IPS-NIHi11 (cell line): ENCODE results near the gene SUPT3H.
"Not testable (repeated sequence)": the region's sequence is repeated elsewhere in the genome, so short reads cannot be mapped to it uniquely, and the experiment has no call there.

Experiments used
- DNase-seq: peaks from one replicate; pipeline ENCODE4 v3.0.0; 2012; ENCODE audit warnings: mixed read lengths, low spot score

Gene SUPT3H

DNA sequence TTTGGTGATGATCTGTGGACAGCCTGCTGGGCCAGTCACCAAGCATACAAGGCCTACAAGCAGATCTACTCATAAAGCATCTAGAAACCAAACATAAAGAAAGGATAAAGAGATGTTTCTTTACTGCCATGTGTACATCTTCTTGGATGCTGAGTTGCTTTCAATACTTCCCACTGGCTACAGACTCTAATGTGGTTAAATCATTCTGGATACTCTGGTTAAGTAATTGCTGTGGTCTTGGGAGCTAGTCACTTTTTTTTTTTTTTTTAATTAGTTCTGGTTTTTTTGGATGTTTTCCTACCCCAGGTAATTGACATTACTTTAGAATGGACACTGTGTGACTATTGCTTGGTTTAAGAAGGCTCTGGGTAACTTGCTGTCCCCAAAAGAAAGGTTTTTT lies 265.0 kb downstream of the SUPT3H start:
- no peak for DNase-seq

DNA sequence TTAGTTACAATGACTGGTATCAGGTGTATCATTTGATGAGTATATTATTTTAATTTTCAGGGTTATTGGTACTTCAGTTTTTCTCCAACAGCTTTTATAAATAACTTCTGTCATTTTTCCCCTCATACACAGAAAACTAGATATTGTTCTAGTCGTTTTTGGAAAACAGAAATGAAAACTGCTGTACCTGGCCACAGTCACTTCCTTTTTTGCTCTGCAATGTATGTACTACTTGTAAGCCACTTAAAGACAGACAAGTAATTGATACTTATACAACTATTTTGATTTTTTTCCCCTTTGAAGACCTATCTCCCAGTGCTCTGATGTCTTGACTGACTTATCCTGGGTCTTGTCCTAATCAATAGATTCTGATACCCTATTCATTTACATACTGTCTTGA lies 268.2 kb downstream of the SUPT3H start:
- DNase-seq = no peak

DNA sequence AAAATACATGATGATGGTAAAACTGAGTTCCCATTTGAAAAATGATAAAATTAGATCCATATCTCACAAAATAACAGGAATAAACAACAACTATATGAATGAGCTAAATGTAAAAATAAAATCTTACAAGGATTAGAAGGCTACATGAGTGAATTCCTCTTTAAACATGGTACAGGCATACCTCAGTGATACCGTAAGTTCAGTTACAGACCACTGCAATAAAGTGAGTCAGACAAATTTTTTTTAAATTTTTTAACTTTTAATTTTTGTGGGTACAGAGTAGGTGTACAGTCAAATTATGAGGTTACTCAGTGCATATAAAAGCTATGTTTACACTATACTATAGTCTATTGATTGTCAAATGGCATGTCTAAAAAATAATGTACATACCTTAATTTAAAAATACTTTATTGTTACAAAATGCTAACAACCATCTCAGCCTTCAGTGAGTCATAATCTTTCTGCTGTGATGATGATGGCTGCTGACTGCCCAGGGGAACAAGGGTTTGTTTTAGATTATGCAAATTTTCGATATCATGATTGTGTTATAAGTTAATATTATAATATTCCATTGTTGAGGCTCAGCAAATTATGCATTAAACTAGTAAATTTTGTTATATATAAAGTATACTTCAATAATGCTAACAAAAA lies 272.4 kb downstream of the SUPT3H start:
- DNase-seq = no peak

DNA sequence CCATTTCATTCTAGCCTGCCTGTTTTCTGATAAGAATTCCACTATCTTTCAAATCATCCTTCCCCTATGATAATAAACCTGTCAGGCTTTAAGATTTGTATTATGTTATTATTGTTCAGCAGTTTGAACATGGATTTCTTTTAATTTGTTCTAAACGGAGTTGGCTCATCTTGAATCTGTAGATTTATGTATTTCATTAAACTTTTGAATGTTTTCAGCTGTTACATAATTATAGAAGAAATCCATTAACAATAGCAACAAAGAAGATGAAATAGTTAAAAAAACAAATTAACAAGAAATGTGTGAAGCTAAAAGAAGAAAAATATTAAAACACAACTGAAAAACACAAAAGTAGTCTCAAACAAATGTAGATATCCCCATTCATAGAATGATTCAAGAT lies 273.3 kb downstream of the SUPT3H start:
- DNase-seq = no peak

DNA sequence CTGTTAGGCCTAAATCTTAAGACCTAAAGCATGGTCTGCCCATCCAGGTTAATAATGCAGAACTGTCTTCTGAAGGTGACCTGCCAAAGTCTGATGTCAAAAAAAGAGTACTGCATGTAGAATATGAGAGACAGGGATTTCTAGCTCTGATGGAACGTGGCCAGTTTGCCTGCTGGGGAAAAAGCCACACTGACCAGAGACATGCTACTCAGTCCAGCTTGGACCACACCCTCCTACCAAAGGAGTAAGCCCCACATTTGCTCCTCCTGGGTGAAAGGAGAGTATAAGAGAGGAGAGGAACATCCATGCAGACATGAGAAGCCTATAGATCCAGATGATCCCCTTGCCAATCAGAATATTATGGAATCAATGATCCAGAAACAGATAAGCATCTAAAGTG lies 279.5 kb downstream of the SUPT3H start:
- DNase-seq = no peak

DNA sequence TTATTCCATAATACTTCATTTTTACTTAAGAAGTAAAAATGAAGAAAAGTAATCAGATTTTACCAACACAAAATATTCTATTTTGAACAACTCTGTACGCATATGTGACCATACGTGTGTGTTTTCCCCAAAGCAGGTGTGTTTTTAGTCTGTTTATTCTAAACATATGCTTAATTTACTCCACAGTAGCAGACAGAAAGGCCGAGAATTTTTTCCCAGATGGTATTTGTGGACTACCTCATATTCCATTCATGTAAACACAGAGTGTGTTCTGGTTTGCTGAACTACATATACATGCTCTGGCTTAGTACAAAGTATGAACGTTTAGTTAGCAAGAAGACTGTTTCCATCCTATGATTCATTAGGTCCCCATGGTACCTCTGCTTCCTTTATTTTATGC lies 282.9 kb downstream of the SUPT3H start:
- no peak for DNase-seq

DNA sequence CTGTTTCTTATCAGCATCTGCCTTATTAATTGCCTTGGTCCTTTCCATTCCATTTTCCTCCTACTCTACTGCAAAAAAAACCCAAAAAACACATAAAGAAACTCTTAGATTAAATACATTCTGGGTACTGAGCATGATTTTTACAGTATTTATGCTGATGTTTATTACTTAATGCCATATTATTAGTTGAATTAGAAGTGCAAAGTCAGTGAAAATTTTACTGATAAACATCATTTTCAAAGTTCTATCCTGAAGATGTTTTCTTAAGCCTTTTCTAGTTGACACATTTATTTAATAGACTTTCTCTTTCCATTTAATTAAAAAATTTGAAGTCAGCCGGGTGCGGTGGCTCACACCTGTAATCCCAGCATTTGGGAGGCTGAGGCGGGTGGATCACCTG lies 285.6 kb downstream of the SUPT3H start:
- no peak for DNase-seq

DNA sequence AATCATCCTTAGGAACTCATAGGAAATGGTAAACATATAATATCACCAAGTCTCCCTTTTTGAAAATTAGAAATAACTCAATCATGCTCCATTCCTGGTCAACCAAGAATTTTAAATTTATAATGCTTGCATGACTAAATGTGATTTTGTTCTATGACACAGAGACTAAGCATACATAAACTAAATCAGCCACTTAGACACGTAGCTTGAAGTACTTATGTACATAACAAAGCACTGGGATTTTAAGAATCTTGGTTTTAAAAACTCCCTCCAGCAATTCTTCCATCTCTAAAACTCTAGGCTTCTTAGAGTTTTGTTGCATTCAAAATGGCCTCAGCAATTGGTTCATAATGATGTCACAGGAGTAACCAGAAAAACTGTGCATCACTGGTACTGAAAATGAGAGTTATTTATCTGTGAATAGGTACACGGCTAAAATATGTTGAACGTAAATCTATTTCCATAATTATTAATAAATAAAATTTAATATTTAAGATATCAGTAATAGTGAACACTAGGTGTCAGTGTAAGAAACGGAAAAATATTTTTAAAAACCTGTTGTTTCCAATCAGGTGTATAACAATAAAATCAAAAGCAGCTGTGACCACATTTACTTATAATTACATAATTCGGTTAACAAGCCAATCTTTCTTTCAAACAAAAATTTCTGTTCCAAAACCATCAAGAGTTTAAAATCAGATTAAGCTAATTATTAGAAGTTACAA lies 291.2 kb downstream of the SUPT3H start:
- no peak for DNase-seq

DNA sequence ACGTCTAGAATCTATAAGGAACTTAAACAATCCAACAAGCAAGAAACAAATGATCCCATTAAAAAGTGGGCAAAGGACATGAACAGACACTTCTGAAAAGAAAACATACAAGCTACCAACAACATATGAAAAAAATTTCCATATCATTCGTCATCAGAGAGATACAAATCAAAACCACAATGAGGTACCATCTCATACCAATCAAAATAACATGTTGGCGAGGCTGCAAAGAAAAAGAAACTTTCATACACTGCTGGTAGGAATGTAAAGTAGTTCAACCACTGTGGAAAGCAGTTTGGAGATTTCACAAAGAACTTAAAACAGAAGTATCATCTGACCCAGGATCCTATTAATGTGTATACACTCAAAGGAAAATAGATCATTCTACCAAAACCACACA lies 293.5 kb downstream of the SUPT3H start:
- DNase-seq = no peak

DNA sequence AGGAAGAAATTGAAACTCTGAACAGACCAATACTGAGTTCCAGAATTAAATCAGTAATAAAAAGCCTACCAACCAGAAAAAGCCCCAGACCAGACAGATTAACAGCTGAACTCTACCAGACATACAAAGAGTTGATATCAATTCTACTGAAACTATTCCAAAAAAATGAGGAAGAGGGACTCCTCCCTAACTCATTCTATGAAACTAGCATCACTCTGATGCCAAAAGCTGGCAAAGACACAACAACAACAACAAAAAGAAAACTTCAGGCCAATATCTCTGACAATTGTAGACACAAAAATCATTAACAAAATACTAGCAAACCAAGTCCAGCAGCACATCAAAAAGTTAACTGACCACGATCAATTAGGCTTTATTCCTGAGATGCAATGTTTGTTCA lies 295.6 kb downstream of the SUPT3H start:
- DNase-seq = no peak

DNA sequence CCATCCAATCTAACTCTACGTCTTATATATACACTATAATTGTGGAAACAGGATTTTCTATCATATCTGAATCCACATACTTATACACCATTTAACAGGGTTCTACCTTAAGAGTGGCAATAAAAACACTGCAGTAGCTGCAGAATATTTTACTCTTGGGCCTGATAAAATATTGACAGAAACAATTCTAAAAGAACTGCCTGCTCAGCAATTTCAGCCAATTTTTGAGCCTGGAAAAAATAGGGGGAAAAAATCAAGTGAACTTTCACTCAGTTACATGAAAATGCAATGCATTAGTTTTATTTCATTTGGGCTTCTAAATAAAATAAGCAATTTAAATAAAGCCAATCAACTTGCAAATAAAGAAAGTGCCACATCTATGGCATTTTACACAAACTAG lies 296.1 kb downstream of the SUPT3H start:
- DNase-seq = no peak

DNA sequence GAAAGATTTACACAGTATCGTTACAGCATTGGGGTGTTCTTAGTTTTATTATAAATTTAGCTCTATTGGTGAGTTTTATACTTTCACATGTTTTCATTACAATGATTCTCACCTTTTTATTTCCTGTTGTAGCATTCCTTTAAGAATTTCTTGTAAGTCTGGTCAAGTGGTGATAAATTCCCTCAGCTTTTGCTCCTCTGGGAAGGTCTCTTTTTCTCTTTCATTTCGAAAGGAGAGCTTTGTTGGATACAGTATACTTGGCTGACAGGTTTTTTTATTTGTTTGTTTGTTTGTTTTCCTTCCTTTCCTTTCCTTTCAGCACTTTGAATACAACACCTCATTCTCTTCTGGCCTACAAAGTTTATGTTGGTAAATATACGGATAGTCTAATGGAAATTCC lies 299.3 kb downstream of the SUPT3H start:
- DNase-seq = no peak

DNA sequence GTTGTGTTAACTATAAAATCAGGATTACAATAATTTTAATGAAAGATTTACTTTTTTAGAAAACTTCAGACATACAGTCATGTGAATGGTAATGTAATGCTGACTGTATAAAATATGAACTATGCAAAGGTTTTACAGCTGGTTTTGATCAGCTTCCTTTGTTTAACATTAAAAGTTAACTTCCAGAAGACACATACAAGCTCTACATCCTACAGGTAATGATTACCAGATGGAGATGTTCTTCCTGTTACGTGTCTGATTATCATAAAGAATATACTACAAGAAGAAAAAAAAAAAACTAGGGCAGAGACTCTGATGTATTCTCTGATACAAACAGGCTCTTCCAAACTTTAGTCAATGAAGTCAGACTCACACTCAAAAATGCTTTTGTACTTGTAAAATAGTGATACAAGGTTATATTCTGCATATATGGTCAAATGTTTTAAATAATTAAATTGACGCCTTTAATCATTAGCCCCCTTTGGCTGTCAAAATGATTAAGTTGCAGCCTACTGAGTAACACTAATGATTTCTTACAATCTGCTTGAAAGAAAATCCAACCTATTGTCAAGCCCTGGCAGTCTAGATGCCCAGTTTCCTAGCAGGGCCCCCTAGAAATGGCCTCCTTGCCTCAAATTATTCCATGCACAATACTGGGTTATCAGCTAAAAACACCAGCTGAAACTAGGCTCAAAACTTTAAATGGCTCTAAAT lies 301.4 kb downstream of the SUPT3H start:
- no peak for DNase-seq

DNA sequence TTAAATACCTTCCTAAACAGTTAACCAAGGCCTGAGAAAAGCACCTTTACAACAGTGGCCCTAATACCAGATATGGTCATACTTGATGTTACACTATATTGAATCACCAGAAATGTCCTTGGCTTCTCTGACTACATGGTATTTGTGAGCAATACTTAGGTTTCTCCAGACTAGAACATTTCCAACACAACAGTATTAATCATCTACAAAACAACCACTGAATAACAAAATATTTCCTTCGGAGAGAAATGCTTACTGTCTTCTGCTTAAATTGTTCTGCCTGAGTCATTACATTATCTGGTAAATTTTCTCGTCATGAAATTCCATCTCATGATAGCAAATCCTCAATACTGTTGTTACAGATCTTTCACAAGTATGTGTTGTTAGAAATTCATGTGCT lies 302.5 kb downstream of the SUPT3H start:
- DNase-seq = no peak

DNA sequence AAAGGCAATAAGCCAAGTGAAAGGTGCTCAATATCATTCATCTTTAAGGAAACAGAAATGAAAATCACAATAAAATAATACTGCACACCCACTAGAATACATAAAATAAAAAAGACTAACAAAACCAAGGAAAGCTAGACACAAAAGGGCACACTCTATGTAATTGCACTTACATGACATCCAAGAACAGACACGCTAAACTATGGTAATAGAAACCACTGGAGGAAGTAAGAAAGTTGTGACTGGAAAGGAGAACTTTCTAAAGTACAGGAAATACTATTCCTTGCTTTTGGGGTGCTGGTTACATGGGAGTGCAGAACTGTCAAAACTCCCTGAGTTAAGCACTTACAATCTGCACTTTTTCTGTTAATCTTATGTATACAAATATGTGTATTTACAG lies 303.3 kb downstream of the SUPT3H start:
- DNase-seq = no peak

DNA sequence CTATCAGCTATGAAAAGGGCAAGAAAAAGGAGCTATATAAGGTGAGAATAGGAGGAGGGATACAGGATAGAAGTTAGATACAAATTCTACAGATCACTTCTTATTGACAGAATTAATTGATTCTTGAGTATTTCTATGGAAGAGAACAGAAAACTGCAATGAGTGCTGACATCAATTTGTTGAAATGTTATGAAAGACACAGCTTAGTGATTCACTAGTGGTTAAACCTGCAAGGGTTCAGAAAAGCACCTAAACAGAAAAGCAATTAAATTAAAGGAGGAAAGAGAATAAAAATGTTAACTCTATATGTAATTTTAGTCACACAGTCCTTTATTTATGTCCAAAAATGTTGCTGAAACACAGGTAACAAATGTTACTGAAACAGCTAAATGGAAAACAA lies 304.0 kb downstream of the SUPT3H start:
- no peak for DNase-seq

DNA sequence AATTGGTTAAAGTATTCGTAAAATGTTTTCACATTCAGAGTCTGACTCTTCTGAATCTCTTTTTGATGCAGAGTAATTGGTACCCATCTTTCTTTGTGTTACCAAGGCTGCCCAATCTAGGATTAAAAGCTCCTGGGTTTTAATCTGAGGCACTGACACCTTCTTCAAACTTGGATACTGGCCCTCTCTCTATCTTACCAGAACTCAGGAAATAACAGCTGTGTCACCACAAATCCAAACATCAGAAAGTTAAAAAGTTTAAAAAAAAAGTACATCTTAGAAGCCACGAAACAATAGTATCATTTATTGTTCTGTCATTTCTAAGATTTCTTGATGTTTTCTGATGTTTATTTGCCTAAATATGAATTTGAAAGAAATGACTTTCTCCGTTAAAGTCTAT lies 305.1 kb downstream of the SUPT3H start:
- no peak for DNase-seq

DNA sequence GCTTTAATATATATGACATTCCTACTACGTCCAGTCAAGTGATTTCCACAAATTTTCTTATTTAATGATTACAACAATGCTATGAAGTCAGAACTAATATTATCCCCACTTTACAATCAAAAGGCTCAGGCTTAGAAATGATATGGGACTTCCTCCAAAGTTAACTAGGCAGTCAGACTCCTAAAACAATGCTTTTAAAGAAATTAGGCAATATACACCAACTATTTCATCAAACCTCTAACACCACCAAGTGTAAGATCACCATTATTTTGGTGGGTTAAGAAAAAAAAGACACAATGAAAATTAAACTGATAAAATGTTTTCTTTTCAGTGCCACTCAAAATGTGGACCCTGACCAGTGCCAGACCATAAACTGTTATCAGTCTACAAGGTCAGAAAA lies 305.7 kb downstream of the SUPT3H start:
- no peak for DNase-seq

DNA sequence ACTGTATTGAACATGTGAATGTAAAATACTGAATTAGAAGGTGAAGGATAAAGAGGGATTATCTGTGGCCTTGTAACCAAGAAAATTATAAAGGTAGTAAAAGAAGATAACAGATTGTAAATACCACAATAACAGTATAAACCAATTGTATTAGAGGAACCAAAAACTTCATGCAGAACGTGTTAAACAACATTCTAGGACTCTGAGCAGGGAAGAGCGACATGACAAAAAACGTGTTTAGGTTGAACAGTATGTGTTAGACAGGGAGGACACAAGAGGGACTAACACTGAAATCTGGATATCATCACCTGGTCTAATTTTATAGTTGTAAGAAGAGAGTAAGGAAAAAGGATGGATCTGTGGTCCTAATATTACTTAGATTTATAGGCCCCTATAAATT lies 308.6 kb downstream of the SUPT3H start:
- no peak for DNase-seq

DNA sequence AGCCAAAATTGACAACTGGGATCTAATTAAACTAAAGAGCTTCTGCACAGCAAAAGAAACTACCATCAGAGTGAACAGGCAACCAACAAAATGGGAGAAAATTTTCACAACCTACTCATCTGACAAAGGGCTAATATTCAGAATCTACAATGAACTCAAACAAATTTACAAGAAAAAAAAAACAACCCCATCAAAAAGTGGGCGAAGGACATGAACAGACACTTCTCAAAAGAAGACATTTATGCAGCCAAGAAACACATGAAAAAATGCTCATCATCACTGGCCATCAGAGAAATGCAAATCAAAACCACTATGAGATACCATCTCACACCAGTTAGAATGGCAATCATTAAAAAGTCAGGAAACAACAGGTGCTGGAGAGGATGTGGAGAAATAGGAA lies 310.3 kb downstream of the SUPT3H start:
- DNase-seq = not testable (repeated sequence)

DNA sequence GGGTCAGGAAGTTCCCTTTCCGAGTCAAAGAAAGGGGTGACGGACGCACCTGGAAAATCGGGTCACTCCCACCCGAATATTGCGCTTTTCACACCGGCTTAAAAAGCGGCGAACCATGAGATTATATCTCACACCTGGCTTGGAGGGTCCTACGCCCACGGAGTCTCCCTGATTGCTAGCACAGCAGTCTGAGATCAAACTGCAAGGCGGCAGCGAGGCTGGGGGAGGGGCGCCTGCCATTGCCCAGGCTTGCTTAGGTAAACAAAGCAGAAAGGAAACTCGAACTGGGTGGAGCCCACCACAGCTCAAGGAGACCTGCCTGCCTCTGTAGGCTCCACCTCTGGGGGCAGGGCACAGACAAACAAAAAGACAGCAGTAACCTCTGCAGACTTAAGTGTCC lies 315.1 kb downstream of the SUPT3H start:
- not testable (repeated sequence) for DNase-seq

DNA sequence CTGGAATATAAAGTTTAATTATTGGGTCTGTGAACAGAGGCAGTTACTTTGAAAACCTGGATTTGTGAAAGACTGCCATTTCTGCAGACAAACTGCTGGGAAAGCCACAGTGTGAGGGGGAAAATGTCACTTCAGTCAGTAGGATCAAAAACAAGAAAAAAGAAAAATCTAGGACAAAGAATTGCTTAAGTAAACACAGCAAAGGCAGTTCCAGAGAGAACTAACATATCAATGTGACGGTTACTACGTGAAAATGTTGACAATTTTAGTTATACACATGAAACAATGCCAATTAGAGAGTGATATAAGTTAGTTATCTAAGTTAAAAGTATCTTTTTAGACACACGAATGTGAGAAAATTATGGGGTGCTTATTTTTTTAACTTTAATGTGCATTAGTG lies 320.0 kb downstream of the SUPT3H start:
- no peak for DNase-seq

DNA sequence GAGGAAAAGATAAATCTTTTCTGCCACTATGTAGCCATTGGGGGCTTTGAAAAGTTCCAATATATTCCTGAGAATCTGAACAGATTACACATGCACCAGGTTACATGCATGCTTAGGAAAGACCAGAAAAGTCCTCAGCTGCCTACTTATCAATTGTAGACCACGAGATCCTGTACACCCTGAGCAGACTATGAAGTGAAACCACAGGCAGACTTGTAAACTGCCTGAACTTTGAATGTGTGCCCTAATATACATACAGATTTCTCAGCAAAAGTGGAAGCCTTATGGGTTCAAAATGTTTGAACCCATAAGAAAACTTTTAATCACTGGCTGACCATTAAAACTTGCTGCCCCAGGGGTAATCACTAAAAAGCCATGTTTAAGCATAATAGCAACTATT lies 323.1 kb downstream of the SUPT3H start:
- DNase-seq = no peak

DNA sequence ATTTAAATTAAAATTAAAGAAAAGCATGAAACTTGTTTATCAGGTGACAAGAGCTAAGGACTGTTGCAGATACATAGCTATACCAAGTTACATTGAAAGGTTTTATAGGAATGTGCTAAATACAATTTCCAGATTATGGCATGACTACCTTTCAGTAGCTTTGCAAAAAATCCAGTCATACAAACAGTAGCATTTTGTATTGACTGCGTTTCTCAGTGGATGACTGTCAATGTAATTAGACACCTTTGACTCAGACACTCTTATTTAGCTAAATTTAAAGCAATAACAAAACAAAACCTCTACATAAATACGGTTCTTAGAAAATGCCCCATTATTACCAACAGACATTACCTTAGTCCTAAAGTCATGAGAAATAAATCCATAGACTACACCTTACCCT lies 325.4 kb downstream of the SUPT3H start:
- DNase-seq = no peak
